DMS 273 treated with DMSO at 0.1 percent for 48 hours (cell line): ENCODE results near the gene ANGPT4.
"Not testable (repeated sequence)": the region's sequence is repeated elsewhere in the genome, so short reads cannot be mapped to it uniquely, and the experiment has no call there.

Source experiments
- DNase-seq: peaks from one replicate; lab custom pipeline; 2025; lab: John Stamatoyannopoulos, UW

ANGPT4 gene

GRCh38 chr20:906001-906520 lies 10.1 kb downstream of the ANGPT4 start:
- DNase-seq, result no peak

DNA sequence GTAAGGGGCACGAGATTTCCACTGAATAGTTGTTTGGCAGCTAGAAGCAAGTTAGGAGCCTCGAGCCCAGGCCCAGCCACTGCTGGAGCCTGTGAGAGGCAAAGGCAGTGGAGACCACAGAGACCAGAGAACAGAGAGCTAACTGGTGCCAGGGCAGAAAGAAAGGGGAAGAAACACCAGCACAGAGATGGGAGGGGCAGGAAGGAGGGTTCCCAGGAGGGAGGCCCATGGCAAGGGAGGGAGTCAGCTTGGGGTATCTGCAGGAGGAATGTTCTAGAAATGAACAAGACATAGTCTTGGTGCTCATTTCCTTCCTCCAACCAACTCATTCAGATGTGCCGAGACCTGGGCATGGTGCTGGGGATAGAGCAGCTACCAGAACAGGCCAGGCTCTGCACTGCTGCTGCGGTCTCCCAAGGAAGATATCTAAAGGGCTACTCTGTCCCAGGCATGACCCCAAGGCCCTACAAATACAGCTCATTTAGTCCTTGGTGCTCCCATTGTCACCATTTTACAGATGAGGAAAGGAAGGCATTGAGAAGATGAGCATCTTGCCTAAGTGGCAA lies 10.7 kb downstream of the ANGPT4 start:
- DNase-seq, result no peak

DNA sequence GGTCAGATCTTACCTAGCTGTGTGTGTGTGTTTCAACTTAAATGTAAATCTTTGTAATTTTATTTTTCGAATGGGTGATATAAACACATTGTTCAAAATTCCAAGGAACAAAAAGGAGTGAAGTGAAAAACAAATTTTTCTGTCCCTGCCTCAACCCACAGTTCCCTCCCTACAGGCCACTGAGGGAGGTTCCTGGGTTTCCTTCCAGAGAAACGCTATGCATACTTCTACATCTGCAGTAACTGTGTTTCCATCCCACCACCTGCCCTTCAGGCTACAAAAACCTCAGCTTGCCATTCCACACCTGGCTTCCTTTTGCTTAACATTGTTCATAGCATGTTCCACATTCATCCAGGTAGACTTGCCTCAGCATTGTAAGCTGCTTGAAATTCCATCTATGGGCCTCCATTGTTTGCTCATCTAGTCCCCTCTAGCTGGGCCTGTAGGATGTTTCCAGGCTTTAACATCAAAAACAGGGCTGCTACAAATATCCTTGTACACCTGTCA lies 12.0 kb downstream of the ANGPT4 start:
- DNase-seq, result no peak

DNA sequence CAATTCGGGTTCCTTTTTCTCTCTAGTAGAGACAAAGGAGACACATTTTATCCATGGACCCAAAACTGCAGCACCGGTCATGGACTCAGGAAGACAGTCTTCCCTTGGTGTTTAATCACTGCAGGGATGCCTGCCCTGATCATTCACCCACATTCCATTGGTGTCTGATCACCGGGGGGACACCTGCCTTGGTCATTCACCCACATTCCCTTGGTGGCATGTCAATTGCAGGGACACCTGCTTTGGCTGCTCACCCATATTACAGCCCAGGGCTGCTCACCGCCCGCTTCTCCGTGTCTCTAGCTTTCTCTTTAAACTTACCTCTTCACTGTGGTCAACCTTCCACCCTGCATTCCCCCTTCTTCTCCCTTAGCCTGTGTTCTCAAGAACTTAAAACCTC lies 18.7 kb downstream of the ANGPT4 start:
- DNase-seq, result not testable (repeated sequence)

DNA sequence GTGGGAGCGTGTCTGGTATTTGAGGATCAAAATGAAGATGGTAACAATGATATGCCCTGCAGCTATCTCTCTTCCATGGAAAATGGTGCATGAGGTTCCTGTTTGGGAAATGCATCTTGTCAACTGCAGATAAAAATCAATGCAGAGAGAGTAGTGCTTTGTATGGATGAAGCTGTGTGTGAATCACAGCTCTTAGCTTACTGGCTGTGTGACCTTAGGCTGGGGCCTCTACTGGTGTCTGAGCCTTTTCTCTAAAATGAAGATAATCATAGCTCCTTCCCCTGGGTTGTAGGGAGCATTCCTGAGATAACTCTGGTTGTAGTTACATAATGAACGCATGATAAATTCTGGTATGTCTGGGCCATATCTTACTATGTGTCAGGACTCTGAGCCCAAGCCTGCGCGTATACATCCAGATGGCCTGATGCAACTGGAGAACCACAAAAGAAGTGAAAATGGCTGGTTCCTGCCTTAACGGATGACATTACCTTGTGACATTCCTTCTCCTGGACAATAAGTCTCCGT lies 19.6 kb downstream of the ANGPT4 start:
- no peak for DNase-seq

DNA sequence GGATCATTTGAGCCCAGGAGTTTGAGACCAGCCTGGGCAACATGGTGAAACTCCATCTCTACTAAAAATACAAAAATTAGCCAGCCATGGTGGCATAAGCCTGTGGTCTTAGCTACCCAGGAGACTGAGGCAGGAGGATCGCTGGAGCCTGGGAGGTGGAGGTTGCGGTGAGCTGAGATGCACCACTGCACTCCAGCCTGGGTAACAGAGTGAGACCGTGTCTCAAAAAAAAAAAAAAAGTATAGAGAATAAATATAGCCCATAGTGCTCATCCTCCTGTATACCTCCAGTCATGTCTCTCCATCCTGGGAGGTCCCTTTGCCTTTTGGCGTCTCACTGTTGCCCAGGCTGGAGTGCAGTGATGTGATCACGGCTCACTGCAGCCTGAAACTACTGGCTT lies 23.8 kb downstream of the ANGPT4 start:
- not testable (repeated sequence) for DNase-seq

GRCh38 chr20:891706-892080 lies 24.4 kb downstream of the ANGPT4 start:
- DNase-seq, result no peak

GRCh38 chr20:891058-891705 lies 25.0 kb downstream of the ANGPT4 start:
- no peak for DNase-seq

- no peak for DNase-seq
Measured at GRCh38 chr20:890666-891057, 25.5 kb downstream of the ANGPT4 start.

GRCh38 chr20:889932-890463 lies 26.1 kb downstream of the ANGPT4 start:
- DNase-seq, result no peak

- no peak for DNase-seq
Measured at GRCh38 chr20:889106-889505, 27.0 kb downstream of the ANGPT4 start.

- no peak for DNase-seq
Measured at GRCh38 chr20:888057-888456, 28.1 kb downstream of the ANGPT4 start.

- no peak for DNase-seq
Measured at GRCh38 chr20:887137-887536, 29.0 kb downstream of the ANGPT4 start.

DNA sequence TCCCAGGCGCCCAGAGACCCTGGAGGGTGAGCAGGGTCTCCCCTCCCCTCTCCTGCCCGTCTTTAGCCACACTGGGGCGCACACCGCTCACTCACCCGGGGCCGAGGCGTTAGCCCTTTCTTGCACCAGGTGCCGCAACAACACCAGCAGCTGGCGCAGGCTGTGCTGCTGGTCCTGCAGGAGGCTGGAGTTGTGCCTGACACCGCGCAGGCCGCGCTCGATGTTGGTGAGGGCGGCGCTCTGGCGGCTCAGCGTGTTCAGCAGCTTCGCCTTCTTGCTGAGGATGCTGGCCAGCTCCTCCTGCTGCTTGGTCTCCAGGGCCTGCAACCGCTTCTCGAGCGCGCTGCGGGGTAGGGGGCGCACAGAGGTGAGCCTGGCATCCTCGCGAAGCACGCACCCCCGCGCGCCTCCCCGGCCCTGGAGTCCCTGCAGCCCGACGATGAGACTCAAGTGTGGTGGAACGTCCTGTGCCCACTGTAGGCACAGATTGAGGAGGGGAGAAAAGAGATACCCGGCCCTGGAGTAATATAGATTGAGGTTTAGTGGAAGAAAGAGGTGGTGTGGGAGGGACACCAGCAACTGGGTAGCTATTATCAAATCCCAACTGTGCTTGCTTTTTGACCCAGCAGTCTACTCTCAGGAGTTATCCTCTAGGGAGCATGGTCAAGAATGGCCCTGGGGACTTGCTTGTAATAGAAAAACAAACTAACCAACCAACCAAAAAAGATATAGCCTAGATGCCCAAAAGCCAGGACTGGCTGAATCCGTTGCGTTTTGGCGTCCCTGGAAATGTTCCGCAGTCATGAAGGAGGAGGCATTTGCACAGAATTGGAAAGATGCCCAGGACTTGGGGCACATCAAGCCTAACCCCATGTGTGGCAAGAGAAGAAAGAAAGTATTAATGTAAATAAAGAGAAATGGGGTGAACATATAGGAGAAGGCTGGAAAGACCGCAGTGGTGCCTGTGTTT lies 30.9 kb downstream of the ANGPT4 start:
- DNase-seq, result peak; percentile 60

- no peak for DNase-seq
Measured at GRCh38 chr20:881783-882144, 34.4 kb downstream of the ANGPT4 start.

DNA sequence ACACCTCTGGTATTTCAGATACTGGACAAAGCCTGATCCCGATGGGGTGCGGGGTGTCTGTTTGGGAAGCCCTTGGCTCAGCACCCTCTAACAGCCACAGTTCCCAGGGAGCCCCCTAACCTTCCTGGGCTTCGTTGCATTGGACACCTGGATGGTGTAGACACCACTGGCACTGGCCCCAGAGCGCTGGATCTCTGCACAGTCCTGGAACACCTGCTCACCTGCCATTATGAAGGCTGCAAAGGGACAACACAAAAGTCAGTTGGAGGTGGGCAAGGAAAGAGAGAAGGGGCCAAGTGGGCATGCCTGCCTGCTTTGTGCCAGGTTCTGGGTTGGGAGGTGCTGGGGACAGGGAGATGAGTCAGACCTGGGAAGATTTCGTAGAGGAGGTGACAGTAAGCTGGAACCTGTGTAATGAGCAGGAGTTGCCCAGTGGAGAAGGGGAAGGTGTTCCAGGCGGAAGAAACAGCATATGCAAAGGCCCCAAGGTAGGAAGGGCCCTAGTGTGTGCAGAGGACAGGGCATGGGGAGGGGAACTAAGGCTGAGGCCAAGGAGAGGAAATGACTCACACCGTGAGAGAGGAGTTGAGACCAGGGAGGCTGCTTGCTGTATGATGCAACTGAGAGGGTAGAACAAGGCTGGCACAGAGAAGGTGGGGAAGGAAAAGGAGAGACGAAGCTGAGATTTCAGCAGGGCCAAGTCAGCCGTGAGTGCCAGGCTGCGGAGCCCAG lies 34.9 kb downstream of the ANGPT4 start:
- DNase-seq, result no peak

DNA sequence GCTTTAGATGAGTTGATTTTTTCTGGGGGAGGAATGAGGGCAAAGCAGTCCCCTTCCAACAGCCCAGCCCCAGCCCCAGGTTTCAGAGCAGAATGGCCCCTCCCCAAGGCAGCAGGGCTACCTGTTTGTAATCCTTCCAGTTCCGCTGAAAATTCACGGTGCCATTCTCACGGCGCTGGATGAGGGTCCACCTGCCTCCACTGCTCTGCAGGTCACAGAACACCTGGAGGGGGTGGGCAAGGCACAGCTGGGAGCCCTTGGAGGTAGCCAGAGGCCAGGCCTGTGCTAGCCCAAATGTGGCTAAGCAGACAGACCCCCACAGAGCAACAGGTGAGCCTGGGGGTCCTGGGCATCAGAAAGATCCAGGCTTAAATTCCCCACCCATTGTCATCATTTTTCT lies 36.5 kb downstream of the ANGPT4 start:
- no peak for DNase-seq

DNA sequence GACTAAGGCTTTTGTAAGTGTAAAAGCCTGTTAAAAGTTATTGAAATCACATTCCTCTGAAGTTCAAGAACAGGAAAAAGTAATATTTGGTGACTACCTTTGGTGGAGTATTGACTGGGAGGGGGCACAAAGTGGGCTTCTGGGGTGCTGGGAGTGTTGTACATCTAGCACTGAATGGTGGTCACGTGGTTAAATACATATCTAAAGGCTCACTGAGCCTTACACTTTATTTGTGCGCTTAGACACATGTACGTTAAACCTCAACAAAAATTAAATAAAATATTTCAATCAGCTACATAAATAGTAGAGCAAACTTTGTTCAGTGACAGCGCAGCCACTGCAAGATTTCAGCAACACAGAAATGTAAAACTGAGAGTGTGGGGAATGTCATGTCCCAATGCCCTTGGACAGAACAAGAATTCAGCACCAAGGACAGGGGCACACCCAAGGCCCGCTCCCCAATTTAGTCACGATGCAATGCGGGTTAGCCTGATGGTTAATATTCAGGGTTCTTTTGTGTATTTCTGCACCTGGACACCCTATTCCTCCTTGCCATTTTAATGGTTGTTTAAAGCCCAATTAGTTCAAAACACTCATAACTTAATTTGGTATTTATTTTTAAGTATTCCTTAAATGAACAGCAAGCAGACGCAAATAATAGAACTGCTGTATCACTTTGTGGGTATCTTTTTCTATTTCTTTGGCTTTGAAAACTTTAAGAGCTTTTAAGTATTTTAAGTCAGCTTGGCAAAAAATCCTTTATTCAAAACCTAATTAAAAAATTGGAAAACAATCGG lies 37.4 kb downstream of the ANGPT4 start:
- DNase-seq, result no peak

DNA sequence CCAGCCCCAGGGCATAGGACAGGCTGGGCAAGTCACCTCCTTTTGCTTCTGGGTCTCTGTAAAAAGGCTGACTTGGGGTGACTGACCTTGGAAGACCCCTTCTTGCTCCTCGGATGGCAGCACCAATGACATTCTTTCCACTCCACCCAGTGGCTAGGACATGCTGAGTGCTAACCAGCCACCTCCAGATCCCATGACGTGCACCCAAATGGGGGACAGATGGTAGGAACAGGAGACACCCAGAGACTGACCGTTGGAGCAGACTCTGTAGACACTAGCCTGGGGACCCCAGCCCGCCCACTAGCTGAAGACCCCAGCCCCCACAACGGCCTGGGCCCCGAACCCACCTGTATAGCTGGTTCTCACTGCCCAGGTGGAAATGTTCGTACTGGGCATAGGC lies 38.3 kb downstream of the ANGPT4 start:
- DNase-seq, result no peak

DNA sequence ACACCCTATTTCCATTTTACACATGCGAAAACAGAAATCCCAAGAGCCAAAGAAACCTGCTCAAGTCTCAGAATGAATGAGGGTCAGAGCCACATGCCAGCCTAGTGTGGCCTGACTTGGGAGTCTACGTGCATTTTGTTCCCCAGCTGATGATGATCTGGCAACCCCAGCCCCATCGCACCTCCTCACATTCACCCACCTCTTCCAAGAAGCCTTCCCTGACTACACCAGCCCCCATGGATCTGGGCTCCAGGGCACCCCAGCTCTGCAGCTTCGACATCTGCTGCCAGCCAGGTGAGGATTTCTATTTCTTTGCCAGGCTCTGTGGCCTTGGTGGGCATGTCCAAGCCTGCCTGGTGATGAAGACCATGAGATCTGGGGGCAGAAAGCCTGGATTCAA lies 41.0 kb downstream of the ANGPT4 start:
- peak; percentile 43 for DNase-seq
